Nucleus accumbens (tissue), 56 donors: ENCODE measurements around the gene KCNK18.

Experiments used
- DNase-seq, 56 donors: peaks; one replicate each; lab custom pipeline; 2025; lab: John Stamatoyannopoulos, UW

KCNK18 gene

GRCh38 chr10:117197189-117197588 is at the start of gene KCNK18:
KCNK18 (plus strand) TSS chr10:117197489; CDS start chr10:117197489, 0 bp downstream.
- DNase-seq, result no peak

DNA sequence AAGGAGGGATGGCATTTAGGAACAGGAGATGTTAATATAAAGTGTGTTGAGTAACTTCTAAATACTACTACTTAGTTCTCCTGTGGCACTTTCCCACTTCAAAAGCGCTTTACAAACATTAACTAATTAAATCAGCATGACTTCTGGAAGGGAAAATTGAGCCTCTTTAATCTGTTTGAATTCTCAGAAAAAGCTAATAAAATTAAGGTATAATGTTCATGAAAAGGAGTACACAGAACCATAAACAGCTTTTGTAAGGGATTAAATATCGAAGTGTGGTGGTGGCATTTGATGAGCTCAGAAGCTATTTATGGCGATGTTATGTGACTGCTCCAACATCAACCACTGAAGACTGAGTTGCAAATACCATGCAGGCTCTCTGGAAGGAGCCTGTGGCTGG is 49.0 kb upstream of the KCNK18 start:
- DNase-seq, result no peak

DNA sequence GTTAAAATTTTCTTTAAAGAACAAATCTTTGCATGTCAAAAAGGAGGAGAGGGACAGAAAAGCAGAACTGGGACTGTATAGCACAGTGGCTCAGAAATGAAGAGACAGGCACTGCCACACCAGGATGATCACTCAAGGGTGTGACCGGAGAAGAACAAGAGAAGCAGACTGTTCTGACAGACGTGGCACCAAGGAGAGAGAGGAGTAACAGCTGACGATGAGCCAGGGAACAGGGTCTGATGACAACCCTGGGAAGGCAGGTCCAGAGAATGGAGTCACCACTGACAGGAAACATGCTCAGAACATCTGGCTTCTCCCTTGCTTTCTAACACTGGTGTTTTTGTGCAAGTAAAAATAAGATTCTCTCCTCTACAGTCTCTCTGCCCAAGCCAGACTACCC is 44.6 kb upstream of the KCNK18 start:
- DNase-seq, result no peak

GRCh38 chr10:117158297-117158696 is 39.0 kb upstream of the KCNK18 start:
- no peak for DNase-seq

GRCh38 chr10:117159390-117159789 is 37.9 kb upstream of the KCNK18 start:
- DNase-seq, result no peak

DNA sequence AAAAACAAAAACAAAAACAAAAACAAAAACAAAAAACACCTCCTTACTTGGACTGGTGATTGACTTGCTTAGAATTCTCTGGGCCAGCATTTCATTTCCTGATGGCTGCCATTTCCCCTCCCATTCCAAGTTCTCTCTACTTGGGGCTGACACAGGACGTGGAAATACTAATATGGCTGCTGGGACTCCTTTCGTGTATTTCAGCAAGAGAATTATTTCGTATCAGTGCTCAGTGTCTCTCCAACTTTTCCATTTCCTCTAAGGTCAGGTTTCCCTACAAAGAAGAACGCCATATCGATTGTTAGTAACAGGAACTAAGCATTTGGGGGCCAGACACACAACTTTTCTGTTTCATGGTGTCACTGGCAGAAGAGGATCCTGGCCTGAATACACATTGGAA is 36.7 kb upstream of the KCNK18 start:
- DNase-seq, result no peak

DNA sequence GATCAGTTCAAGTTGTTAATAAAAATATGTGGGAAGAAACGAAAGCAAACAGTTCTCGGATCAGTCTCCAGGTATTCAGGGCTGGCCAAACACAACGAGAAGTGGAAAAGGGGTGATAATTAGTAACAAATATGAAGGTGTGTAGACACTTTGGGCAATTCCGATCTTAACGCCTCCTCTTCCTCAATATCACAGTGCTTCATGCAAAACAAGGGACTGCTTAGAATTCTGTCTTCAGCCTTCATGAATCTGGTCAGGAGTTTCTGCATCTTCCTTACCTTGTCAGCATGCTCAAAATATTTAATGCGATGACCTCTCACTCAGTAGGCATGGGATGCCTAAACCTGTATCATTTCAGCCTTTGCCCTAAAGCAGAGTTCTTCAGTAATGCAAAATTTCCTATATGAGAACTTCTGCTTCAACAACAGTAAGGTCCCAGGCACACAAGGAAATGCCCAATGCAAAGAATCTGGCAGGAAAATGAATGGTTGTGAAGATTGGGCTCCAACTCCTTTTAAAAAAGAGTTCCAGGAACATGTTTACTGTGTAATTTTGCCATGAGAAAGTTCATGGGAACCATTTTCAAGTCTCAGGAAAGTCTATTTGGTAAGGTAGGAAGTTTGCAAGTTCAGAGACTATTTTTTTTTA is 35.8 kb upstream of the KCNK18 start:
- DNase-seq, result no peak

- DNase-seq, result peak in 2 of 56 donors; percentile 53 to 56
Measured at GRCh38 chr10:117162093-117163060, 34.9 kb upstream of the KCNK18 start.

- DNase-seq, result peak in 38 of 56 donors; percentile 8 to 66 (median 42)
Measured at GRCh38 chr10:117163061-117163953, 34.0 kb upstream of the KCNK18 start.

DNA sequence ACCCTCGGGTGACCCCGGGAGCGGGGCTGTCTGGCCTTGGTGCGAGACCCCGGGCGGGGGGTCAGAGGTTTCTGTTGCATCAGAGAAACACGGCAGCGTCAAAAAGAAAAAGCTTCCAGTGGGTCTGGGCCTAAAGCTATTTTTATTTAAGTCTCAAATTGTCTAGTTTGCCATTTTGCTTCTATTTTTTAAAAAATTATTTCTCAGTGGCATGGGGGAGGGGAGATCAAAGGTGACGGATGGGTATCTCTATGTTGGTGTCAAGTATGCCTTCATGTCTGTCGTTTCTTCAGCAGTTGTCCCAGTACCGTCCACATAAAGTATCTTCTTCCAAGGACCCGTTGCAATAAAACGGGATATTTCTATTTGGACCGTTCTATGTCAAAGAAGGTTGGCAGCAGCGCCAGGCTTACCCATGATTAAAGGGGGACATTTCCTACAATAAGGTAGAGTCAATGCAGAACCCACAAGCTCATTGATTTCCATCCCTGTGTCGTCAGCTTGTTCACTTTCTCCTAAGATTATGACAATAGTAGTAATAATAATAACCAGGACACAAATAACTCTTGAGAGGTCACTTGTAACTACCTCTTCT is 33.2 kb upstream of the KCNK18 start:
- no peak for DNase-seq

DNA sequence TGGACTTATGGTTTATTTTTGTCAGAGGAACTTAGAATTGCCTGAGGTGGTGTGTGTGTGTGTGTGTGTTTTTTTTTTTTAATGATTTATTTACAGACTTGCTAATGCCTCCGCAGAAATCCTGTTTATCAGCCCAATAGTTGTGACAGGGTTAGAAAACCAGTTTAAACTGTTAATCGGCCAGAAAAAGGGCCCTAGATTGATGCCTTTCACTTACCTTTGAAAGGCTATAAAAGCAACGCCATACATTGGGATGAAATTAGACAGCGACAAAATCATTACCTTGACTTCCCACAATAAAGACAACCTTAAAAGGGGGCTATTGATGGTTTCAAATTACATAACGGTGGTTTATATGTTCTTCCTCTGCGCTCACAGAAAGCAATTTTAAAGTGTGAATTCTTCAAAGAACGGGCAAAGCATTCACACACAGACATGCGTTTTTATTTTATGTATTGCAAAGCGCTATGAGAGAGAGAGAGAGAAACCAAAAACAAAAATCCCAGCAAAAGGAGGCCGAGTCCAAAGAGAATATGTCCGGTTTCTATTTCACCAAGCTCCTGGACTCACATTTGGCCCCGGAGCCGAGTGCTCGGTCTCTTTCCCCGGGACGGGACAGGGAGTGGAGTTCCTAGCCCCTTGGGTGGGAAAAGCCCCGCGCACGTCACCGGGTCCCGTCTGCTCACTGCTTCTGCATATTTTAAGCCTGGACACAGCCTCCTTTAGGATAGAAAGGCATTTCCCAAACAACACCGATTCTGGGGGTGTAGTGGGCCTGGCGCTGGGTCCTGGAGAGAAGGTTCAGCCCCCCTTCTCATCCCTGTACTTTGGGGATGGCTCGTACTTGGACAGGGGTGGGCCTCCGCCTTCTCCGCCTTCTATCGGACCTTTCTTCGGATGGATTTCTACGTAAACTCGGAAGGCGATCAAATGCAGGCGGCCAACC is 32.4 kb upstream of the KCNK18 start:
- peak in 13 of 56 donors; percentile 4 to 57 (median 21) for DNase-seq

GRCh38 chr10:117165538-117166417 is 31.5 kb upstream of the KCNK18 start:
- peak in 50 of 56 donors; percentile 14 to 77 (median 49) for DNase-seq

- no peak for DNase-seq
Measured at GRCh38 chr10:117166418-117167345, 30.6 kb upstream of the KCNK18 start.

- peak in 3 of 56 donors; percentile 13 to 25 (median 14) for DNase-seq
Measured at GRCh38 chr10:117167346-117167788, 29.9 kb upstream of the KCNK18 start.

- DNase-seq, result peak in 51 of 56 donors; percentile 5 to 84 (median 54)
Measured at GRCh38 chr10:117167789-117168674, 29.3 kb upstream of the KCNK18 start.

- no peak for DNase-seq
Measured at GRCh38 chr10:117168729-117169128, 28.6 kb upstream of the KCNK18 start.
